GM20000 (cell line): ENCODE measurements around the gene SIDT2.

Source experiments
- DNase-seq: peaks from one replicate; pipeline ENCODE4 v3.0.0; 2012; ENCODE audit warnings: low spot score
- TF ChIP-seq, protein P1 (sequence below): IDR thresholded peaks from 2 replicates; pipeline ENCODE4 v1.5.1; 2012; ENCODE audit warnings: mild to moderate bottlenecking, control low read depth; ENCODE audit errors: extremely low read depth, missing control alignments

SIDT2 gene

GRCh38 chr11:117187007-117187406, 8.5 kb downstream of the SIDT2 start:
- DNase-seq: no peak
- TF ChIP-seq, protein P1, sequence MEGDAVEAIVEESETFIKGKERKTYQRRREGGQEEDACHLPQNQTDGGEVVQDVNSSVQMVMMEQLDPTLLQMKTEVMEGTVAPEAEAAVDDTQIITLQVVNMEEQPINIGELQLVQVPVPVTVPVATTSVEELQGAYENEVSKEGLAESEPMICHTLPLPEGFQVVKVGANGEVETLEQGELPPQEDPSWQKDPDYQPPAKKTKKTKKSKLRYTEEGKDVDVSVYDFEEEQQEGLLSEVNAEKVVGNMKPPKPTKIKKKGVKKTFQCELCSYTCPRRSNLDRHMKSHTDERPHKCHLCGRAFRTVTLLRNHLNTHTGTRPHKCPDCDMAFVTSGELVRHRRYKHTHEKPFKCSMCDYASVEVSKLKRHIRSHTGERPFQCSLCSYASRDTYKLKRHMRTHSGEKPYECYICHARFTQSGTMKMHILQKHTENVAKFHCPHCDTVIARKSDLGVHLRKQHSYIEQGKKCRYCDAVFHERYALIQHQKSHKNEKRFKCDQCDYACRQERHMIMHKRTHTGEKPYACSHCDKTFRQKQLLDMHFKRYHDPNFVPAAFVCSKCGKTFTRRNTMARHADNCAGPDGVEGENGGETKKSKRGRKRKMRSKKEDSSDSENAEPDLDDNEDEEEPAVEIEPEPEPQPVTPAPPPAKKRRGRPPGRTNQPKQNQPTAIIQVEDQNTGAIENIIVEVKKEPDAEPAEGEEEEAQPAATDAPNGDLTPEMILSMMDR: no peak

GRCh38 chr11:117187428-117187798, 8.9 kb downstream of the SIDT2 start:
- no peak for DNase-seq
- TF ChIP-seq, protein P1: no peak

DNA sequence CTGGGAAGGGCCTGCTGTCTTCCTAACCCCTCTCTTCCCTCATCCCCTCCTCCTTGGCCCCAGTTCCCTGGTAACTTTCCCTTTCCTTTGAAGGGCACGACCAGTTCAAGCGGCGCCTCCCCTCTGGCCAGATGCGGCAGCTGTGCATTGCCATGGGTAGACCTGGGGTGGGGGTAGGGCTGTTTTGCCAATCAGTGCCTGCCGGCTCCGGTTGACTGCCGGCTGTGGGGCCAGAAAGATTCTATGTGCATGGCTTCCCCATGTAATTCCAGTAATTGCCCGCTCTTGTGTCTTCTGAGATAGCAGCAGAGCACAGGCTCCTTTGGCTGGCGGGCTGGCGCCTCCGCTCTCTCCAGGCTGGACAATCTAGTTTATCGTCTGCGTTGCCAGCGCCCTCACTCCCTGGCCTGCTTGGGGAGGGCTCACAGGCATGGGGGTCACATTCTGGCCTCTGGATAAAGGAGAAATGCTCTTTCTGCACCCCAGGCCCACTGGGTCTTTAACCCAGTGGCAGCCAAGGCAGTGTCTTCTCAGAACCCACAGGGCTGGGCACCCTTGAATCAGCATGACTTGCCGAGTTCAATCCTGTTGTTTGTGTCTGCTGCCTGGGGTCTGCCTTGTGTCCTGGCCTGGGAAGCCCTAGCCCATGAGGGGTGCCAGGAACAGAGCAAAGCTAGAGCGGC, 9.4 kb downstream of the SIDT2 start:
- TF ChIP-seq, protein P1: no peak
- no peak for DNase-seq

DNA sequence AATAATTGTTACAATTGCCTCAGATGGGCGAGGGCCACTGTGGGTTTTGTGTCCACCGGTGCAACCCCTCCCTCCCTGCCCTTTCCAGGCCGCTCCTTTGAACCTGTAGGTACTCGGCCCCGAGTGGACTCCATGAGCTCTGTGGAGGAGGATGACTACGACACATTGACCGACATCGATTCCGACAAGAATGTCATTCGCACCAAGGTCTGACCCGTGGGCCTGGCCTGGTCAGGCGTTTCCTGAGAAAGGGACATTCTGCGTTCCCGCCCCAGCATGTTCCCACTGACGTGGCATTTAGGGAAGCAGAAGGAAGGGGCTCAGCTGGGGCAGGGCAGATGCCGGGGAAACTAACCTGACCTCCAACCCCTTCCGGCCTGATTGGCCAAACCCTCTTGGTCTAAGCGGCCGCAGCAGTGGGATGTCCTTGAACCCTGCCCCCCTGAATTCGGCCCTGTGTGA, 10.1 kb downstream of the SIDT2 start:
- TF ChIP-seq, protein P1: no peak
- DNase-seq: no peak

- TF ChIP-seq, protein P1: no peak
- DNase-seq: peak; percentile 66
Observed at GRCh38 chr11:117189191-117189940, 10.8 kb downstream of the SIDT2 start.

DNA sequence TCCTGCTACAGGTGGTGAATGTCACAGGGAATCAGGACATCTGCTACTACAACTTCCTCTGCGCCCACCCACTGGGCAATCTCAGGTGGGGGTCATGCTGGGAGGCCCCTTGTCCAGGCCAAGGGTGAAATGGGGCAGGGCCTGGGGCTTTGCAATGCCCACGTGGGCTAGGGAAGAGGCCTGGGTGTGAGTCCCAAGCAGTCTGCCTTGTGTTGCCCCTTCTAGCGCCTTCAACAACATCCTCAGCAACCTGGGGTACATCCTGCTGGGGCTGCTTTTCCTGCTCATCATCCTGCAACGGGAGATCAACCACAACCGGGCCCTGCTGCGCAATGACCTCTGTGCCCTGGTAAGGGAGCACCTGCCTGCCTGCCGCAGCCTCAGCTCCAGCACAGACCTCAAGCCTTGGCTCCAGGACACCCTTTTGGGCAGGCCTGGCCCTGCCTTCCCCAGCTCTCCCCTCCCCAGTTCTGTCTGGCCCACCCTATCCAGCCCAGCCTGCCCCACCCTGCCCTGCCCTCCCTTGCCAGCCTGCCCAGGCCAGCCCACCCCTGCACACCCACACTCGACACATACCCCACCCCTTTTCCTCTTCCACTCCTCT, 11.5 kb downstream of the SIDT2 start:
- DNase-seq: no peak
- TF ChIP-seq, protein P1: no peak

DNA sequence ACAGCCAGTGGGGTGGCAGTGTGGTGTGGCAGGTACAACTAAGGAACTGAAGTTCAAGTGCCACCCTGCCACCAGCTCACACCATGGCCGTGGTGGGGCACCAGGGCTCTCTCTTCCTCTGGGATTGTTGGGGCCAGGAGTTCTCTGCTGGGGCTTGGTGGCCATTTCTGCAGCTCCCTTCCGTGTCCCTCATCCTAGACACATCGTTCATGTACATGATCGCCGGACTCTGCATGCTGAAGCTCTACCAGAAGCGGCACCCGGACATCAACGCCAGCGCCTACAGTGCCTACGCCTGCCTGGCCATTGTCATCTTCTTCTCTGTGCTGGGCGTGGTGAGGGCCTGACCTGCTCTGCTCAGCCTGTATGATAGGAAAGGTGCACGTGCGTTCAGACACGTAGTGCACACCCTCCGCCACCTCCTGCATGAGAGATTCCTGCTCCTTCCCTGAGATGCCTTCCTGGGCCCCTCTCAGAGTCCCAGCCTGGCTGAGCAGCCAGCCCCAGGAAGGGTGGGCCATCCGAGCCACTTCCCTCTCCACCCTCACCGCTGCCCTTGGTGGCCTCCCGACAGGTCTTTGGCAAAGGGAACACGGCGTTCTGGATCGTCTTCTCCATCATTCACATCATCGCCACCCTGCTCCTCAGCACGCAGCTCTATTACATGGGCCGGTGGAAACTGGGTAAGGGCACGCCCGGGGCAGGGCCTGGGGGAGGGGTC, 13.3 kb downstream of the SIDT2 start:
- TF ChIP-seq, protein P1: no peak
- no peak for DNase-seq
